ENCODE results near the gene RFXANK. TPM values are rescaled to one million over a fixed set of nuclear protein-coding genes. Genes with fewer than 3 reads are reported as not detected.

Gene RFXANK
- total and polyA plus RNA-seq, 7 donors = 34.2 to 91.7 (median 56.1) TPM

GRCh38 chr19:19239675-19240074, 47.6 kb downstream of the RFXANK start:
- no peaks in the 10 kb centered on the region for H3K4me1 ChIP-seq
- no peak overlapping the region for H3K4me3 ChIP-seq
- TF ChIP-seq POLR2A (IDR thresholded peaks at IDR 0.05) (no peak), POLR2AphosphoS5 (IDR thresholded peaks at IDR 0.05) (no peak), EP300 (IDR thresholded peaks at IDR 0.05) (no peak), CTCF (IDR thresholded peaks at IDR 0.05) (no peak)
- H3K27ac ChIP-seq = no peak overlapping the region
- H3K27me3 ChIP-seq = peaks cover 0 to 22% (median 11%) of the 10 kb centered on the region in 3 donors
- no peaks in the 10 kb centered on the region for H3K36me3 ChIP-seq
- H3K9me3 ChIP-seq = peaks cover 4 to 7% (median 6%) of the 10 kb centered on the region in 4 donors
- intact Hi-C loops (cut with DNase I) = no loop called here
- no peak for DNase-seq

DNA sequence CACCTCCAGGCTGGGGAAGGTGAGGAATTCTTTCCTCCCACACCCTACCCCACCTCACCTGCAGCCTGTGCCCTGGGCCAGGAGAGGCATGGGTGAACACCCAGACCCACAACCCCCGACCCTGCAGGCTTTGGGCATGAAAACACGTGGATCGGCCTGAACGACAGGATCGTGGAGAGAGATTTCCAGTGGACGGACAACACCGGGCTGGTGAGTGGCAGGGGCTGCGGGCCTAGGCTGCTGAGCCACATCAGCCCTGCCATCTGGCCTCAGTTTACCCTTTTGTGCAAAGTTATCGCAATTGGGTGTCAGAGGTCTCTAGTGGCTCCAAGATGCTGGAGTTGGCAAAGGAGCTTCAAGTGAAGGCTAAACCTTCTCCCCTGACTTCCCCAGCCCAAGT, 48.4 kb downstream of the RFXANK start:
- intact Hi-C loops (cut with DNase I) = no loop called here
- Histone ChIP-seq H3K27ac (no peak overlapping the region), H3K27me3 (peaks cover 0 to 22% (median 11%) of the 10 kb centered on the region in 3 donors), H3K4me3 (no peak overlapping the region), H3K9me3 (peaks cover 0 to under 1% (median 0%) of the 10 kb centered on the region in 4 donors), H3K36me3 (no peaks in the 10 kb centered on the region), H3K4me1 (no peaks in the 10 kb centered on the region)
- DNase-seq = no peak
- TF ChIP-seq CTCF (IDR thresholded peaks at IDR 0.05) (no peak), POLR2A (IDR thresholded peaks at IDR 0.05) (no peak), POLR2AphosphoS5 (IDR thresholded peaks at IDR 0.05) (no peak), EP300 (IDR thresholded peaks at IDR 0.05) (no peak)
- WGBS, 2 donors = 79 to 80% methylated on average over 9 of the region's 9 CpGs

- intact Hi-C loops (cut with DNase I) = no loop called here
- H3K27ac ChIP-seq = no peak overlapping the region
- no peak for TF ChIP-seq CTCF (IDR thresholded peaks at IDR 0.05)
- TF ChIP-seq POLR2AphosphoS5 (IDR thresholded peaks at IDR 0.05) = no peak
- TF ChIP-seq EP300 (IDR thresholded peaks at IDR 0.05) = no peak
- no peak for TF ChIP-seq POLR2A (IDR thresholded peaks at IDR 0.05)
These were observed 58.2 kb downstream of the RFXANK start for GRCh38 chr19:19250196-19250801.

More at GRCh38 chr19:19250196-19250801, 58.2 kb downstream of the RFXANK start:
- DNase-seq = no peak
- Histone ChIP-seq H3K36me3 (no peaks in the 10 kb centered on the region), H3K27me3 (peaks cover 0 to 41% (median 3%) of the 10 kb centered on the region in 3 donors), H3K9me3 (no peaks in the 10 kb centered on the region), H3K4me1 (no peaks in the 10 kb centered on the region), H3K4me3 (no peak overlapping the region)
- WGBS, 2 donors = 48 to 68% methylated on average over 5 of the region's 5 CpGs

Small RNA genes within 50 kb of the gene (small RNA-seq; reads per million reads assigned to genes)
- 0 reads per million in 3 donors for gene RNU6-1028P

Other genes with a start within 250 kb of the RFXANK start
- 10 to 100 TPM; 25.0 to 82.3 (median 33.2) TPM for gene SUGP2, start 158.7 kb upstream of the RFXANK start, total RNA-seq
- gene SUGP2, start 158.7 kb upstream of the RFXANK start, polyA plus RNA-seq = 10 to 100 TPM in 1 of 3 donors, 1 to 10 TPM in 2; 7.8 to 45.8 (median 9.0) TPM
- 10 to 100 TPM; 11.4 to 21.7 (median 13.5) TPM for gene ARMC6, start 158.7 kb upstream of the RFXANK start, total RNA-seq
- gene ARMC6, start 158.7 kb upstream of the RFXANK start, polyA plus RNA-seq = 10 to 100 TPM; 15.6 to 23.5 (median 20.3) TPM
- 1 to 10 TPM; 6.3 to 8.2 (median 7.3) TPM for gene SLC25A42, start 128.3 kb upstream of the RFXANK start, total RNA-seq
- gene SLC25A42, start 128.3 kb upstream of the RFXANK start, polyA plus RNA-seq = 1 to 10 TPM; 2.4 to 9.5 (median 9.0) TPM
- 10 to 100 TPM; 14.8 to 28.0 (median 18.3) TPM for gene TMEM161A, start 53.8 kb upstream of the RFXANK start, total RNA-seq
- 10 to 100 TPM in 1 of 3 donors, 1 to 10 TPM in 2; 3.0 to 22.6 (median 4.4) TPM for gene TMEM161A, start 53.8 kb upstream of the RFXANK start, polyA plus RNA-seq
- gene MEF2B, start 22.0 kb upstream of the RFXANK start, total RNA-seq = not detected
- 1 to 10 TPM in 1 of 3 donors, not detected in 2; 2.2 TPM for gene MEF2B, start 22.0 kb upstream of the RFXANK start, polyA plus RNA-seq
- 10 to 100 TPM in 3 of 4 donors, 1 to 10 TPM in 1; 9.3 to 16.9 (median 11.9) TPM for gene BORCS8, start 106 bp upstream of the RFXANK start, total RNA-seq
- gene BORCS8, start 106 bp upstream of the RFXANK start, polyA plus RNA-seq = 10 to 100 TPM; 30.6 to 39.3 (median 37.8) TPM
- 10 to 100 TPM; 11.1 to 23.4 (median 14.7) TPM for gene NR2C2AP, start 11.2 kb downstream of the RFXANK start, total RNA-seq
- gene NR2C2AP, start 11.2 kb downstream of the RFXANK start, polyA plus RNA-seq = 10 to 100 TPM in 2 of 3 donors, 1 to 10 TPM in 1; 8.3 to 25.3 (median 11.4) TPM
- under 1 TPM in 1 of 4 donors, not detected in 3; under 0.01 TPM for gene NCAN, start 19.7 kb downstream of the RFXANK start, total RNA-seq
- gene NCAN, start 19.7 kb downstream of the RFXANK start, polyA plus RNA-seq = under 1 TPM in 2 of 3 donors, not detected in 1; under 0.01 to 0.09 TPM
- 1 to 10 TPM in 2 of 4 donors, not detected in 2; 1.1 TPM for gene TM6SF2, start 81.0 kb downstream of the RFXANK start, total RNA-seq
- 1 to 10 TPM; 1.6 to 5.4 (median 3.0) TPM for gene TM6SF2, start 81.0 kb downstream of the RFXANK start, polyA plus RNA-seq
- gene SUGP1, start 128.3 kb downstream of the RFXANK start, total RNA-seq = 10 to 100 TPM; 28.8 to 51.0 (median 36.8) TPM
- gene SUGP1, start 128.3 kb downstream of the RFXANK start, polyA plus RNA-seq = 10 to 100 TPM; 21.0 to 36.7 (median 29.6) TPM
- 10 to 100 TPM; 31.0 to 94.4 (median 44.3) TPM for gene MAU2, start 128.6 kb downstream of the RFXANK start, total RNA-seq
- gene MAU2, start 128.6 kb downstream of the RFXANK start, polyA plus RNA-seq = 10 to 100 TPM in 2 of 3 donors, 1 to 10 TPM in 1; 7.8 to 33.3 (median 10.2) TPM
- gene GATAD2A, start 213.4 kb downstream of the RFXANK start, total RNA-seq = 100 to 1,000 TPM in 1 of 4 donors, 10 to 100 TPM in 3; 18.5 to 138 (median 25.5) TPM
- 10 to 100 TPM; 23.4 to 50.5 (median 31.0) TPM for gene GATAD2A, start 213.4 kb downstream of the RFXANK start, polyA plus RNA-seq

Data from sigmoid colon (tissue), 7 donors.